Caki2 (cell line): ENCODE results near the gene GALNT14. TPM values are rescaled to one million over a fixed set of nuclear protein-coding genes. Genes with fewer than 3 reads are reported as not detected.

Source experiments
- DNase-seq: peaks from one replicate; pipeline ENCODE4 v3.0.0-alpha.2; 2015; ENCODE audit warnings: low read depth
- in situ Hi-C: cut with HindIII; loops from 2 replicates; pipeline ENCODE4 v1.10.0; 2016; ENCODE audit warnings: low sequenced_read_pairs, low pct_unique_long_range_greater_than_20kb, mixed read lengths
- total RNA-seq: library from RNA; depleted of rRNA; stranded (reverse); fragments of >200 nt; shearing (Covaris generic); gene quantifications from 2 replicates; pipeline ENCODE4 v1.2.3, GENCODE V29; 2014; ENCODE audit warnings: low replicate concordance

The GALNT14 gene
- total RNA-seq, 1 experiment from 2014 or later: 251 TPM

DNA sequence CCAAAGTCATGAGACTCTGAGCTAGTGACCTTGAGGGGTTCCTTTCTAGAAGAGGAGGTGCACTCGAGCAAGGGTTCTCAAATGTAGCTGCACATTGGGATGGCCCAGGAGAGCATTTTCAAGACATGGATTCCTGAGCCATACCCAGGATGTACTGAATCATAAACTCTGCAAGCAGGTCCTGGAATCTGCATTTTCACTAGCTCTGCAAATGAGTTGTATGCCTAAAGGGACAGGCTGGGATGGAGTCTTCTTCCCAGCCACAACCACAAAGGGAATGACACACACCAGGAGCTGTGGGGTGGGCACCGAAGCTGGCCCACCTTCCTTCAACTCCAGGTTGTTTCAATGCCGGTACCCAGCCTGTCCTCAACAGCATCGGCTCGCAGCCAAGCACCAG is 90.6 kb downstream of the GALNT14 start:
- in situ Hi-C loops: no loop called here

DNA sequence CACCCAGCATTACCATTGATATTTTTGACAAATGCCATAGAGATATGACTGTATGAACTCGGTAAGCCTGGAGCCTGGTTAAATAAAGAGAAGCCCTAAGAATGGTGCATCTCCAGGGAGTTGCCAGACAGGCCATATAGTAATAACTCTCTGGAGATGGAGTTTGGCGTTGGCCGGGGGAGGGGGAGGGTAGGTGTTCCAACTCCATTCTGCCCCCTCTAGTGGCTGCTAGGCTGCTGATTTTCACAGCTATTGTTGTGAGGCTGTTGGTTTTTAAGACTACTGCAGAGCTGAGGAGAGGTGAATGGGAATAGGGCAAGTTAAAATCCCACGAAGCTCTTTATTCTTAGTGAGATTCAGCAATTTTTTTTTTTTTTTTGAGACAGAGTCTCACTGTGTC is 99.9 kb downstream of the GALNT14 start:
- in situ Hi-C loops: no loop called here
- no peak for DNase-seq

More for the DNA sequence above, 90.6 kb downstream of the GALNT14 start:
- DNase-seq: peak; percentile 18

DNA sequence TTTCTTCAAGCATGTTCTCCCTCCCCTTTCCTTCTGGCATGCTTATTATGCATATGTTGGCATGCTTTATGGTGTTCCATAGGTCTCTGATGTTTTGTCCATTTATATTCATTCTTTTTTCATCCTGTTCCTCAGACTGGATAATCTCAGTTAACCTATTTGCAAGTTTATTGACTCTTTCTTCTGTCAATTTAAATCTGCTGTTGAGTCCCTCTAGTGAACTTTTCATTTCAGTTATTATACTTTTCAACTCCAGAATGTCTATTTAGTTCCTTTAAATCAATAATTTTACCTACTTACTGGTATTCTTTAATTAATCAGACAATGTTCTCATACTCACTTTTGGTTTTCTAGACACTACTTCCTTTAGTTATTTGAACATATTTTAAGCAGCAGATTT is 101.2 kb downstream of the GALNT14 start:
- peak; percentile 17 for DNase-seq
- in situ Hi-C loops: no loop called here

DNA sequence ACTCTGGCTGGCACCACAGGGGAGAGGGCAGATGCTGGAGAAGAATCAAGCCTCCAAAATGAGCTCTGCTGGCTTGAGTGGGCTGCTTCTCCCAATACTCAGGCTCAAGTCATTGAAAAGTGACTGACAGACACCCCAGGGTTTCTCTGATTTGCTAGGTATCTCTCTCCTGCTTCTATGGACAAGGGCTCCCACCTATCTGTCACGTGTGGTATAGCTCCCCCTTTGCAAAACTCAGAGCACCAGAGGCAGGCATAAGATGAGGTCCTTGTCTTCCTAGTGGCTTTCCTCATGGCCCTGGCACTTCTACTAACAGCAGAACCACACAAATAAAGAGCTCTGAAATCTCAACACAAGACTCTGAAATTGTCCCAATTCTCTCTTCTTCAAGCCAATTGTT is 105.2 kb downstream of the GALNT14 start:
- DNase-seq: no peak
- in situ Hi-C loops: no loop called here

DNA sequence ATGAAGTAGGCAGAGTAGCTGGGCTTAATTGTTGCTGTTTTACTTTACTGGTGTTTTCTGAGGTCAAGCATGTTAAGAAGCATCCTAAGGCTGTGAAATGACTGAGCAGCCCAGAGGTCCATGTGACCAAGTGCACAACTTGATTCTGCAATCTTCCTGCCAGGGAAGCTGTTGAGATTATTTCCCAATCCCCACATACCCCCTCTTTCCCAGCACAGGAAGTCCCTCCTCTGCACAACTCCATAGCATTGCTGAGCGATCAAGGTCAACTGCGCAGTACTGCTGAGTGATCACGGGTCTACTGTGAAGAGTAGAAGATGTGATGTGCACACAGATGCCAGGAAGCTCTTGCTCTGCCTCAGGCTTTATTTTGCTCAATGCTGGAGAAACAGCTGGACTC is 105.8 kb downstream of the GALNT14 start:
- DNase-seq: no peak
- in situ Hi-C loops: no loop called here

DNA sequence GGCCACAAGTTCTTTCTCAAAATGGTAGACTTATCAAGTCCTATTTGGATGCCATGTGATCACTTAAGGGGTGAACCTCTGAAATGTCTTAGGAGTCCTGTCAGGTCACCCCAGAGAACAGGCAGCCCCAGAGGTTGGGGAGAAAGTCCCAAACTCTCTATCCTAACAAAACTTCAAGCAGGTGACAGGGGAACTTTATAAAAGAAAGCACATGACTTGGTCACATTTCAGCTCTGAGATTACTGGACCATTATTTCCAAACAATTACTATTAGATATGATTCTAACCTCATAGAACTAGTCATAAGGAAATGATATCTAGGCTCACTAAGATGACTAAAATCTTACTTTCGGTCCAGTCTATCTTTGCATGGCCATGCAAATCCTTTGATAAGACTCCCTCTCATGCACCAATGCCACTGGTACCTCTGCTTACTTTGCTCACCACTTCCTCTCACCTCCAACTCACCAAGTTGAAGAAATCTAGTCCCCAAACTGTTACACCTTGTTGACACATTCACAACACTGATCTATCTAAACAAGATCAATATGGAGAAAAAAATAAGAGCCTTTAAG is 107.0 kb downstream of the GALNT14 start:
- DNase-seq: no peak
- in situ Hi-C loops: no loop called here

DNA sequence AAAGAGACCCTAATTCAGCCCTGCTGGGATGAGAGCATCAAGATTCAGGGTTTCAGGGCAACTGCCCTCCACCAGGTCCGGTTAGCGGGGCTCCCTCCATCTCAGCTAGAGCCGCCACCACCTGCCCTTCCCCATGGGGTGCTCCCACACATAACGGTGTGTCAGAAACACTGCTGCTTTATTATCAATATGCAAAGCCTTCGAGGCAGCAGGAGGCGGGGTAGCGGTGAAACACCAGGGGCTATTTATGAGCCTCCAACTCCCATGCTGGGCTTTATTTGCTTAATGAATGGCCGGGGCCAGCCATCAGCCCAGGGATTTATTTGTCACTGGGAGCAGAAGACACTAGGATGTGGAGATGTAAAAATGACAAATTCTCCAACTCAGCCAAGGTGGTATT is 109.8 kb downstream of the GALNT14 start:
- in situ Hi-C loops: no loop called here
- DNase-seq: no peak

DNA sequence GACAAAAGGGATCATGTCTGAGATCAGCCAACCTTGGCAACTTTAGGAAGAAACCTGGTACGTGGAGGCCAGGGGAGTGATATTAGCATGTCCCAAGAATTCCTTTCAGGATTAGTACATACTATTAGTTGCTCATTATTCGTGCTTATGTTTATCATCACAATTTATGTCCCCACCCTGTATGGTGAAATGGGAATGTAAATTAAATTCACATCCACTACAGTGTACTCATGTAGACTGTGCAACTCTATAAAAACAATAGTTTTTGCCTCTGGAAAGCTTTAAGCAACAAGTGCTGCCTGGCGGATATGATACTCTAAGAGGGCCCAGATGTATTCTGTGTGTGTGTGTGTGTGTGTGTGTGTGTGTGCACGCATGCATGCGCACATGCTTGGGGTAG is 110.7 kb downstream of the GALNT14 start:
- DNase-seq: no peak
- in situ Hi-C loops: no loop called here

DNA sequence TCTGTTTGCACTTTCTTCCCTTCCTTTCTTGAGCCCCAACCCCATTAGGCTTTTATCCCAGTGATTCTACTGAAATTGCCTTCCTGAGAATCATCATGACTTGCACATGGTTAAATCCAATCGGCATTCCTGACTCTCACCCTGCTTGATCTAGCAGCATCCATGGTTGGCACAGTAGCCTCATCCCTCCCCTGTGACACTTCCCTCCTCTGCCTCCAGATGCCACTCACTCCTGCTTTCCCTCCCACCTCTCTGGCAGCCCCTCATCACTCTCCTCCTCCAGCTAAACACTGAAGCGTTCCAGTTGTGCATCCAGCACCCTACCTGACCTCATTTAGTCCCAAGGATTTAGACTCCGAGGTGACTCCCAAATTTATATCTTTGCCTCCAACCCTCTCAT is 114.7 kb downstream of the GALNT14 start:
- in situ Hi-C loops: no loop called here
- peak; percentile 14 for DNase-seq

DNA sequence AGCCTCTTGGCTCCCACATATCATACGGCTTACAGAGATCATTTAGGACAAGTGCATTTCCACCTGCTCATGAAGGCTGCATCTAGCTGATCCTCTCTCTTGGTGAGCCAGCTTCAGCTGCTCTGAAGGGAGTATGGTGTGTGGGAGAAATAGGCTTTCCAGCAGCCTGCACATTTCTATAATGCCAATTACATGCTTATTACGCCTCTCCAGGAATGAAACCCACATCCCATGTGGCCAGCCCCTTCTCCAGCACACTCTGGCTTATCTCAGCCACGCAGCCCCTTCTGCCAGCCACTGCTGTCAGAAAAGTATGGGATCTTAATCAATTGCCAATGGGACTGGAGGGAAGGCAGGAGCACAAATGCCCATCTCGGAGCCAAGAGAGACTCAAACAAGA is 117.5 kb downstream of the GALNT14 start:
- in situ Hi-C loops: no loop called here
- DNase-seq: no peak

DNA sequence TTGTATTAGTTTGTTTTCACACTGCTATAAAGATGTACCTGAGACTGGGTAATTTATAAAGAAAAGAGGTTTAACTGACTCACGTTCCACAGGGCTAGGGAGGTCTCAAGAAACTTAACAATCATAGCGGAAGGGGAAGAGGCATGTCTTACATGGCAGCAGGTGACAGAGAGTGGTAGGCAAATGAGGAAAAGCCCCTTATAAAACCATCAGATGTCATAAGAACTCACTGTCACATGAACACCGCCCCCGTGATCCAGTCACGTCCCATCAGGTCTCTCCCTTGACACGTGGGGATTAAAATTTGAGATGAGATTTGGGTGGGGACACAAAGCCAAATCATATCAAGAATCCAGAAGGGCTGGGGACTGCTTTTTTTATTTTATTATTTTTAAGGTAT is 120.0 kb downstream of the GALNT14 start:
- in situ Hi-C loops: no loop called here
- DNase-seq: no peak

DNA sequence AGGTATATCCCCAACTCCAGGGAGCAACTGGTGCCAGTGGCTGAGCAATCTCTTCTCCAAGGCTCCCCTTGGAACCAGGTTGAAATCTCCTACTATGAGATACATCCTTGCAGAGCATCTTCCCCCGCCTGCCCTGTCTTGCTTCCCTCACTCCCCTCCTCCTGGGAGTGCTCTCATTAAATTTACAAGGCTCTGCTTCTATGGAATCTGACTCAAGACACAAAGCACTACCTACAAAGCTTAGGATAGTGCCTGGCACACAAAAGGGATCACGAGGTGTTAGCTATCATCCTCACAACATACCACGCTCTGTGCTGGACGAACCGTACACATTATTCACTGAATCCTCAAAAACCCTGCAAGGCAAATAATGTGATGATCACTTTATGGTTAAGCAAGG is 121.6 kb downstream of the GALNT14 start:
- in situ Hi-C loops: no loop called here

DNA sequence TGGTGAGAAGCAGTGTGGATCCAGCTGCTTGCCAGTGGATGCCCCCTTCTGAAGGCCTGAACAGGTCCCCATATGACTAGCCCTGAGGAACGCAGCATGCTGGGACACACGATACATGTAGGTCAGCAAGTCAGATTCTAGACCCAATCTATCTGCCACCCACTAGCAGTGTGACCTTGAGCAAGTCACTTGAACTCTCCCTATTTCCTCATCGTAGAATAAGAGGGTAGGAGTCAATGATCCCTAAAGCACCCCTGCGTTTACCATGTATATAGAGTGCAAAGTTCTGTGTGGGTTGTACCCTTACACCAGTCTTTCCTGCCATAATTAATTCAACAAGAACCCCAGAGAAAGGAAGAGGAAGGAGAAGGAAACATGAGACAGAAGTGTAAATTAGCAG is 123.7 kb downstream of the GALNT14 start:
- in situ Hi-C loops: no loop called here

More for the DNA sequence above, 121.6 kb downstream of the GALNT14 start:
- DNase-seq: no peak

DNA sequence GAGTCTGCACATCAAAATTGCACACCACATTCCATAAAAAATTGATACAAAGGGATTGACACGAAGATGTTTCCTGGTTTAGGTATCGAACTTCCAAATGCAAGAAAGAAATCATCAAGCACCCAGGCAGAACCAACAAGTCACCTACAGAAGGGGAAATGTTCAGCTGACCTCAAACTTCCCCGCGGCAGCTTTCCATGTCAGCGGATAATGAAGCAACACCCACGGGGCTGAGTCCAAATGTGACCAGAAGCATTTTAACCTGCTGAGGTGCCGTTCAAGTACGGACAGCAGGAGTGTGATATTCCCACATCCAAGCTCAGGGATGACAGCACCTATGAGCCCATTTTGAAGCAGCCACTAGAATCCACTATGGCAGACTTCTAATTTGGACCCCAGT is 124.9 kb downstream of the GALNT14 start:
- DNase-seq: no peak
- in situ Hi-C loops: no loop called here

More for the DNA sequence above, 123.7 kb downstream of the GALNT14 start:
- DNase-seq: no peak

DNA sequence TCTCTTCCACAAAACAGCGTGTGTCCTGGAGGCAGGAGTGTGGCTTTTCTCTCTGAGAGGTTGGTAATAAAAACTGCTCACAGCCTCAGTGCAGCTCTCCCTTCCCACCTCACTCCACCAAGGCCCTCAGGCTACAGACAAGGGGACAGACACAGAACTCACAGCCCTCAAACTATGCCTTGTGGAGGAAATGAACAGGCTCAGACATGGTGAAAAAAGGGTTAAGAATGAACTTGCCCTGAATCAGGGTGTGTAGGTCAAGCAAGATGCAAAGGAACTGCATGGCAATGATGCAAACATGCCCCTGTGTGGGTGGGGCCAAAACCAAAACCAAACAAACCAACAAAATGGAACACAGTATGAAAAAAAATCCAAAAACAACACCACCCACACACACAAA is 125.8 kb downstream of the GALNT14 start:
- in situ Hi-C loops: no loop called here
- DNase-seq: no peak

DNA sequence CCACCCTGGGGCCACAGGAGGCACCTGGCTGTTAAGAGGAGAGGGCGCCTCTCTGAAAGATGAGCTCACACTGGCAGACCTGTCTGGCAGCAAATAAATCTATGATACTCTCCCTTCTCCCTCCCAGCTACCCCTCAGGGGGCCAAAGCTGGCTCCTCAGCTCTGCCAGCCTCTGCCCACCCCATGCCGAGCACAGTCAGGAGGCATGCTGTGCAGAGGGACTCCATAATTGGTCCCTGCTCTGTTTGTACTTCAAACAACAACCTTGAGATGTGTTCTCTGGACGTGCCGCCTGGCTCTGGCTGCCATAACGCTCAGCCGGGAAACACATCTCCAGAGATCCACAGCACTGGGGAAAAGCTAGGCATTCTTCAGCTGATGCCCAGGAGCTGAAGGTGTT is 126.7 kb downstream of the GALNT14 start:
- DNase-seq: no peak
- in situ Hi-C loops: no loop called here

DNA sequence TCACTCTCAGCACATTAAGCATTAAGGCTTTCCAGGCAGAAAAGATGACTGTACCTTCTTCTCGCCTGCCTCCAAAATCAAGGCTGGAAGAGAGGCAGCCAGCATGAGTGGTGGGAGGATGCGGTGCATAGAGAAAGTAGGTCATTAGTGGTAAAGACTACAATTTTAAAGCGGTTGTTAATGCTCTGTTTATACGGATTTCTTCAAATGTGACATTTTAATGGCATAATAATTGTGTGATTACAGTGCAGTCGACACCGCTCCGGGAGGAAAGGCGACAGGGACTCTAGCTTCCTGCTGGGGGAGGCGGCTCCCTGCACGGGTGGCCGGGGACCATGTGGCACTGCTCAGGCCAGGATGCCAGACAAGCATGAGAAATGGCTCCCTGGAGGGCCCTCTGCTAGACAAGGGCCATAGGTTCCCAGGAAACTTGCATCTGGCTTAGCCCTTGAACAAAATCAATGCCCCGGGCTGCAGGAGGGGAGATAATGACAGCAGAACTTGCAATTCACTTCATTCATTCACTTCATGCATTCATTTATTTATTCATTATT is 129.6 kb downstream of the GALNT14 start:
- DNase-seq: no peak
- in situ Hi-C loops: no loop called here

DNA sequence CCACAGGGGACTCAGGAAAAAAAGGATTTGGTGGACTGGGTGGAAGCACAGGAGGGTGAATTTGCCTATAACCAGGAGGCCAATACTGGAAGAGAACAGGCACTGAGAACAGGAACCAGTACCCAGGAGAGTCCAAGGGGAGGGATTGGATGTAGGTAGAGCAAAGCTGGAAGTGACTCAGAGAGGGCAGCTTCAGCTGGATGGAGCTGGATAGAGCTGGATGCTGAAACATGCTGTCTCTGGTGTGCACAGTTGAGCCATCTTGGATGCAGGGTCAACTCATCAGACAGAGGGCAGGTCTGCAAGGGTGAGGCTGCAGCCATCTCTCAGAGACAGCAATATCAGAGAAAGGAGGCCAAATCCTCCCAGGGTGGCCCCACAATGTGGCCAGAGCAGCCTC is 134.0 kb downstream of the GALNT14 start:
- DNase-seq: no peak
- in situ Hi-C loops: no loop called here

DNA sequence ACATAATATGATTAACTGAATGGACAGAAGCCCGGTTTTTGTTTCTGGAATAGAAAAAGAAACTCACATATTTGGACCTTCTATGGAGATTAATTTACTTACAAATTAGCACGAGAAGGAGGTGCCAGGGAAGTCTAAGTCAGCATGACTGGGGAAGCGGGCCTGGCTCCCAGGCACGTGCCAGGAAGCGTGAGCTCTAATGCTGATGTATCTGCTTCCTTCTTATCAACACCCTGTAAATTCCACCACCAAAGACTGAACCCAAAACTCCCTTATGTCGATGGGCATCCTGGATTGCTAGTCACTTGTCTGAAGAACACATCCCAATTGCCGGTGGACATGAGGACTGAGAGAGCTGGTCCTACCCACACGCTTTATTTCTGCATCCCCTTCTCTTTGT is 134.5 kb downstream of the GALNT14 start:
- in situ Hi-C loops: no loop called here
- DNase-seq: no peak

DNA sequence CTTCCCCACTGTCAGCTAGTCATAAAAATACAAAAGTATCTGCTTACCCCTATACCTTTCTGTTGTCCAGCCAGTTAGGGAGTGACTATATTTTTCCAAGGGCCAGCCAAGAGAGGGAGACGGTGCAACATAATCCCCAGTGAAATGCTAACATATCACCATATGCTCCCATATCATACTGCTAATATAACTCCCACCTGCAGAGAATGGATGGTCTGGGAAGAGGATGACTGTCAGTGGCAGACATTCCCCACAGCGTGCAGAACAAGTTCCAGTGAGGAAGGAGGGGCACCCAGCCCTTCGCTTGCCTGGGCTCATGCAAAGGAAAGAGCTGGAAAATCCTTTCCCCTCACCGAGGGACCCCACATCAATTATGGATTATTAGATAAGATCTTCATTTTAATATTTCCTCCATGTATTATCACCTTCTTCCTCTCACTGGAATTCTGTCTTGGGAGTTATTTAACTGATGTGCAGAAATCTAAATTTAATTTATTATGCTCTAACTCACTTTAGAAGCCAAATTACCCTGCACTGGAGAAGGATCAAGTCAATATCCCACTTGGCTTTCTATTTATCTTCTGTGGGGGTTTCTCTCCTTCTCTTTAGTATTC is 135.6 kb downstream of the GALNT14 start:
- no peak for DNase-seq
- in situ Hi-C loops: no loop called here
